ENCODE results near the gene HOXD13.
A peak's percentile ranks its signal among the peaks of the same experiment; 100 is the strongest.

HOXD13 gene

GRCh38 chr2:176134035-176134434, 41.5 kb downstream of the HOXD13 start:
- ATAC-seq, result no peak
- TF ChIP-seq SNAI2 (CRISPR knock-in tag; IDR thresholded peaks at IDR 0.05) (no peak), PATZ1 (CRISPR knock-in tag; IDR thresholded peaks at IDR 0.05; ENCODE audit: borderline replicate concordance) (no peak), ZFP3 (CRISPR knock-in tag; IDR thresholded peaks at IDR 0.05) (no peak), GLIS3 (CRISPR knock-in tag; IDR thresholded peaks at IDR 0.05) (no peak), CREB5 (CRISPR knock-in tag; IDR thresholded peaks at IDR 0.05; ENCODE audit: low read depth) (no peak), CSDC2 (CRISPR knock-in tag; IDR thresholded peaks at IDR 0.05) (no peak), BACH2 (CRISPR knock-in tag; IDR thresholded peaks at IDR 0.05; ENCODE audit: borderline replicate concordance) (no peak), ARNTL (CRISPR knock-in tag; IDR thresholded peaks at IDR 0.05; ENCODE audit: borderline replicate concordance, low read depth) (no peak), ZC3H10 (CRISPR knock-in tag; IDR thresholded peaks at IDR 0.05) (no peak), ZFP30 (CRISPR knock-in tag; IDR thresholded peaks at IDR 0.05) (no peak), CSRNP3 (CRISPR knock-in tag; IDR thresholded peaks at IDR 0.05) (no peak), TCF4 (CRISPR knock-in tag; IDR thresholded peaks at IDR 0.05; ENCODE audit: borderline replicate concordance) (no peak), OSR1 (CRISPR knock-in tag; IDR thresholded peaks at IDR 0.05) (no peak), ESRRG (CRISPR knock-in tag; IDR thresholded peaks at IDR 0.05) (no peak), TSHZ2 (CRISPR knock-in tag; IDR thresholded peaks at IDR 0.05) (no peak), ZNF70 (CRISPR knock-in tag; IDR thresholded peaks at IDR 0.05) (no peak)

- ATAC-seq, result peak; percentile 5; the same call in 1 of the 3 replicates
- TF ChIP-seq ZNF70 (CRISPR knock-in tag; IDR thresholded peaks at IDR 0.05) (0 out of 2 replicates have a peak, but pooled peaks have one; percentile 8), TSHZ2 (CRISPR knock-in tag; IDR thresholded peaks at IDR 0.05) (peak; percentile 54), ZFP30 (CRISPR knock-in tag; IDR thresholded peaks at IDR 0.05) (no peak), TOX (CRISPR knock-in tag; IDR thresholded peaks at IDR 0.05; ENCODE audit: borderline replicate concordance) (no peak), ISL1 (CRISPR knock-in tag; IDR thresholded peaks at IDR 0.05) (no peak)
Measured at GRCh38 chr2:176135035-176135440, 42.5 kb downstream of the HOXD13 start.

- peak; percentile 21 for ATAC-seq
- TF ChIP-seq ZC3H10 (CRISPR knock-in tag; IDR thresholded peaks at IDR 0.05), result no peak
- TF ChIP-seq OSR1 (CRISPR knock-in tag; IDR thresholded peaks at IDR 0.05), result no peak
- no peak for TF ChIP-seq ISL1 (CRISPR knock-in tag; IDR thresholded peaks at IDR 0.05)
- TF ChIP-seq TSHZ2 (CRISPR knock-in tag; IDR thresholded peaks at IDR 0.05), result no peak
- TF ChIP-seq SNAI2 (CRISPR knock-in tag; IDR thresholded peaks at IDR 0.05), result no peak
- no peak for TF ChIP-seq TCF4 (CRISPR knock-in tag; IDR thresholded peaks at IDR 0.05; ENCODE audit: borderline replicate concordance)
- no peak for TF ChIP-seq PPARA (CRISPR knock-in tag; IDR thresholded peaks at IDR 0.05; ENCODE audit: borderline replicate concordance)
- no peak for TF ChIP-seq POU6F1 (CRISPR knock-in tag; IDR thresholded peaks at IDR 0.05; ENCODE audit: borderline replicate concordance, low read depth)
Measured at GRCh38 chr2:176136374-176137251, 44.1 kb downstream of the HOXD13 start.
